ENCODE measurements around the gene ZGPAT.

DNA sequence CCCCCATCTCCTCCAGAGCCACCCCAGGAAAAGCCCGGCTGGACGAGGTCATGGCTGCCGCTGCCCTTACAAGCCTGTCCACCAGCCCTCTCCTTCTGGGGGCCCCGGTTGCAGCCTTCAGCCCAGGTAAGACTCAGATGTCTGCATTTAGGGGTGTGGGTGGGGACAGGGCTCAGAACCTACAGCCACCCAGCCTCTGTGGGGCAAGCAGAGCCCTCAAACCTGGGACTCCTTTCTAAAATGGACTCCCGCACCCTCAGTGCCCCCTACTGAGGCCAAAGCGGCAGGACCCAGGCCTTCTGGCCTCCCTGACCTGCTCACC lies 33.5 kb downstream of the ZGPAT start:
- TF ChIP-seq SMARCC2 (IDR thresholded peaks at IDR 0.05; ENCODE audit: low read depth), result no peak
- no peak for TF ChIP-seq CTBP1 (IDR thresholded peaks at IDR 0.05; ENCODE audit: borderline replicate concordance)
- TF ChIP-seq TBP (optimal IDR thresholded peaks at IDR 0.05; ENCODE audit: low read depth, low read length), result no peak
- no peak for TF ChIP-seq POLR2AphosphoS5 (IDR thresholded peaks at IDR 0.05; ENCODE audit: control insufficient read depth, insufficient read depth, low read depth, low read length)
